Activated T-cell treated with anti-CD3 and anti-CD28 coated beads for 4 hours (primary cell): ENCODE measurements around the gene DBN1.
A peak's percentile ranks its signal among the peaks of the same experiment; 100 is the strongest.

ENCODE experiments used
- DNase-seq: peaks from one replicate; pipeline ENCODE4 v3.0.0-alpha.2; 2020

Gene DBN1

DNA sequence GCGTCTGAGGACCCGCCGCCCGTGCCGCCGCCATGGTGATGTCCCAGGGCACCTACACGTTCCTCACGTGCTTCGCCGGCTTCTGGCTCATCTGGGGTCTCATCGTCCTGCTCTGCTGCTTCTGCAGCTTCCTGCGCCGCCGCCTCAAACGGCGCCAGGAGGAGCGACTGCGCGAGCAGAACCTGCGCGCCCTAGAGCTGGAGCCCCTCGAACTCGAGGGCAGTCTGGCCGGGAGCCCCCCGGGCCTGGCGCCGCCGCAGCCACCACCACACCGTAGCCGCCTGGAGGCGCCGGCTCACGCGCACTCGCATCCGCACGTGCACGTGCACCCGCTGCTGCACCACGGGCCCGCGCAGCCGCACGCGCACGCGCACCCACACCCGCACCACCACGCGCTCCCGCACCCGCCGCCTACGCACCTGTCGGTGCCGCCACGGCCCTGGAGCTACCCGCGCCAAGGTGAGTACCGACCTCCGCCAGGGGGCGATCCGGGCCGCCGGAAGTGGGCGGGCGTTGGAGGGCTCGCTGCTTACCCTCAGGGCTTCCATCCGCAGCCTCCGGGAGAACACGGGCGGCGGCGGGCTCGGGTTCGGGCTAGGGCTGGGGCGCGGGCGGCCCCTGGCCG, 18.3 kb downstream of the DBN1 start:
- peak; percentile 90 for DNase-seq

DNA sequence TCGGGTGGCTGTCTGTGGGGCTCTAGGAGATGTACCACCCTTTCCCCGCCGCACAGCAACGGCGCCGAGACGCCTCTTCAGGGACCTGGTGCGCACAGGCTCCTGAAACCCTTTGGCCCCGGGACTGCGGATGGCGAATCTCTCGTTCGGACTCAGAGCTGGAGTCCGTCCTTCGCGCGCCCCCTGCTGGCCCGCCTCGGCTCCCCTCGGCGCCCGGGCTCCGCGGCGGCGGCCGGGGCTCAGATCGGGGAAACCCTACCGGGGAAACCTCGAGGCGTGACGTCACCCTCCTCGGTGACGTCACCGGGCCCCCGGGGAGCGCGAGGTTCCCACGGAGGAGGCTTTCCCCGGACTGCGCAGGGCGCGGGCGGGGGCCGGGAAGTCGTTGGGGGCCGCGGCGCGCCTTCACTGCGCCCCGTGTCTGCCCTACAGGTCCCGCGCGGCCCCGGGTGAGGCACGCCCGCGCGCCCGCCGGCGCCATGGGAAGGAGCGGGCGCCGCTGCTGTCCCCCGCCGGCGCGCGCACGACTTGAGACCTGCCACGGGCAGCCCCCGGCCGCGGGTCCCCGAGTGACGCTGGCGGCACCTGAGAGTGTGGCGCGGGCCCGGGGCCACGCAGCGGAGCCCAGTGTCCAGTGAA, 18.9 kb downstream of the DBN1 start:
- peak; percentile 95 for DNase-seq

GRCh38 chr5:177453852-177454396, 19.5 kb downstream of the DBN1 start:
- DNase-seq, result no peak

- DNase-seq, result no peak
Observed at GRCh38 chr5:177452688-177453638, 20.5 kb downstream of the DBN1 start.

DNA sequence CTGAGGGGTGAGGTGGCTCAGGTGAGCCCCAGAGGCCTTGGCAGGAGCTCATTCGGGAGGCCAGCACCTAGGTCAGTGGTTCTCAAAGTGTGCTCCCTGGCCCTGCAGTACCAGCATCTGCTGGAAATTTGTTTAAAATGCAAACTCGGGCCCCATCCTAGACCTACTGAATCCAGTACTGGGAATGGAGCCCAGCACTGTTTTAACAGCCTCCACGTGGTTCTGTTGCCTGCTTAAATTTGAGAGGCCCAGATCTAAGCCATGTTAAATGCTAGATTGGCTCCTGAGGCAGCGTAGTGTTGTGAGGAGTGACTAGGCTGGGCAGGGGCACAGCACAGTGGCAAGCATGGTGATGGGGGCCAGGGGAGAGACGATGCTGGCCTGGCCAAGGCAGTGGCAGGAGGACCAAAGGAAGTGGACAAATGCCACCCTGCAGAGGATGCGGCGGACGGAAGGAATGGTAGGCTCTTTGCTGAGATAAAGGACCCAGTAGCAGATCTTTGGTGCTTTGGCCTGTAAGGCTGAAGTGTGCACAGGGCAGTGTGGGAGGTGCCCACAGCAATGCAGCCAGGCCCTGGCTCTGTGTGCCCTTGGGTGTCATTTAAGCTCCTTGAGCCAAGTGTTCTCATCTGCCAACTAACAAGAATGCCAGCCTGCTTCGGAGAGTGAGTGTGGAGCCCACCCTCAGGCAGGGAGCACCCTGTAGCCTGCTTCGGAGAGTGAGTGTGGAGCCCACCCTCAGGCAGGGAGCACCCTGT, 22.6 kb downstream of the DBN1 start:
- DNase-seq, result no peak

DNA sequence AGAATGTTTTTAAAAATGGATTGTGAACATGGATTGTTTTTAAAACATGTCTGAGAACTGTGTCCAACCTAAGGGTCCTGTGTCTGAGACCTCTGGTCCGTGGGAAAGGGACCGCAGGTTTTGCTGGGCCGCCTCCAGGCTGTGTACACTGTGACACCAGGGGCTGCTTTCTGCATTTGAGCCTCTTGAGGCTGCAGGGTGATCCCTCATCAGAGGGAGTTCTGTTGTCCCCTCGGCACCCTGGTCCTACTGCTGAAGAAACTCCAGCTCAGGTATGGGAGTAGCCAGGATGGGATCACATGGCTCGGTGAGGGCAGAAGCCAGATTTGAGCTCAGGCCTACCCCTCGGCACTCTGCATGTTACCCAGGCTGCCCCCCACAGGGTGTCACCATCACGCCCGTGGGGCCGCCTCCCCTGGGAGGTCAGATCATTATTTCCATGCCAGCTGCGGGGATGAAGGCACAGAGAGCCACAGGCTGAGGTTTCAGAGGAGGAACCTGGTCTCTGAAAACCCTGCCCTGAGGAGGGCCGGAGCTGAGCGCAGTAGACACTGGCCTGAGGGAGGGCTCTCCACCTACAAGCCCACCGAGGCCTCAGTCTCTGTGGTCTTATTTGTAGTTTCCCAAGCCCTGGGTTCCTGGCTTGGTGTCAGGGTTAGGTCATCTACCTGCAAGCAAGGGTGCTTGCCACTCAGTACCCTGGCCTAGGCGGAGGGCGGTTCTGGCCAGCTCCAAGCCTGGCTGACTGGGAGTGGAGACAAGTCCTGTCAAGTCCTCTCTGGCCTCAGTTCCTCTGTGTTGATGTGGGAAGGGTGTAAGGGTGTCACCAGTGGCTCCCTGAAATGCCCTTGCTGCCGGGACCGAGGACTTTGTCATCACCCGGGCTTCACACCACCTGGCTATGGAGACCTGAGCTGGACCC, 24.0 kb downstream of the DBN1 start:
- no peak for DNase-seq

DNA sequence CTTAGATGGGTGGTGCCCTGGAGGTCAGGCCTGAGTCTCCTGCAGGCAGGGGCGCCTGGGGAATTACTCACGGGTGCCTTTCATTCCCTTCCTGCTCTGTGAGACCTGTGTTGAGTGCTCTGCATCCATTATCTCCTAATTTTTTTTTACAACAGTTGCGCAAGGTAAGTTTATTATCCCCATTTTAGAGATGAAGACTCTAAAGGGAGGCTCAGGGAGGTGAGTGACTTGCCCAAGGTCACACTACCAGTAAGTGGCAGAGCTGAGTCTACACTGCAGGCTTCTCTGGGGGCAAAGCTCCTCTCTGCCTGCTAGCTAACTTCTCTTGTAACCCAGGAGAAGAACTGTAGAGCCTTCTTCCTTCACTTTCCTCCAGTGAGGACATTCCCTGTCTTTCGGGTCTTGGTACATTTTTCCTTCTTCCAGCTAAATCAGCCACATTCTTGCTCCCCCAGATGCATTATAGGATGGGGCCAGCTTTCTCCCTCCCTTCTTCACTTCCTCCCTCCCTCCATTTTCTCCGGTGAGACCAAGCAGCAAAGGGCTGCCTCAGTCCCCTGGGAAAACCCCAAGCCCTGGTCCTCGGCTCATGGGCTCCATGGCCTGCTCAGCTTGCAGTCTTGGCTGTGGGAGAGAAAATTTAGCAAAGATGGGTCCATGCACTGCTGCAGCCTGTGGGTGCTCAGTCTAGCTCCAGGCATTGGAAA, 25.0 kb downstream of the DBN1 start:
- no peak for DNase-seq

- no peak for DNase-seq
Observed at GRCh38 chr5:177447611-177448243, 25.7 kb downstream of the DBN1 start.

DNA sequence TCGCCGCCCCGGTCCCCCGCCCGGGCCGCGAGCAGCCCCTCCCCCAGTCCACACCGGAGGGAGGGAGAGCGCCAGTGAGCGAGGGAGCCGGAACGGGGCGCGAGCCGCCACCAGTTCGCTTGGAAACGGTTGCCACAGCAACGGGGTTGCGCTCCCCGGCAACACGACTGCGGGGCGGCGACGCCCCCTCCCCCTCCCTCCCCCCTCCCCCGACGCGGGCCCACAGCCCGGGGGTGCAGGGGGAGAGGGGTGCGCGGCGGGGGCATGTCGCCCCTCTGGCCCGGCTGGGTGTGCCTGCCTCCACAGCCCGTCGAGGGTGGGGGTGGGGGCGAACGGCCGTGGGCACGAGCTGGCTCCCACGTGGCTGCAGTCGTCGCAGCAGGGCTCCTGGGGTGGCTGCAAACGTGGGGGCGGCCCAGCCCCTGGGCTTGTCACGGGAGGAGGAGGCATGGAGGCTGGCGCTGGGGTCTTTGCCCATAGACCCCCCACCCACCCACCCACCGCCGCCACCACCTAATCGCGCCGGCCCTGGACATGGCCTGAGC, 26.3 kb downstream of the DBN1 start:
- no peak for DNase-seq

DNA sequence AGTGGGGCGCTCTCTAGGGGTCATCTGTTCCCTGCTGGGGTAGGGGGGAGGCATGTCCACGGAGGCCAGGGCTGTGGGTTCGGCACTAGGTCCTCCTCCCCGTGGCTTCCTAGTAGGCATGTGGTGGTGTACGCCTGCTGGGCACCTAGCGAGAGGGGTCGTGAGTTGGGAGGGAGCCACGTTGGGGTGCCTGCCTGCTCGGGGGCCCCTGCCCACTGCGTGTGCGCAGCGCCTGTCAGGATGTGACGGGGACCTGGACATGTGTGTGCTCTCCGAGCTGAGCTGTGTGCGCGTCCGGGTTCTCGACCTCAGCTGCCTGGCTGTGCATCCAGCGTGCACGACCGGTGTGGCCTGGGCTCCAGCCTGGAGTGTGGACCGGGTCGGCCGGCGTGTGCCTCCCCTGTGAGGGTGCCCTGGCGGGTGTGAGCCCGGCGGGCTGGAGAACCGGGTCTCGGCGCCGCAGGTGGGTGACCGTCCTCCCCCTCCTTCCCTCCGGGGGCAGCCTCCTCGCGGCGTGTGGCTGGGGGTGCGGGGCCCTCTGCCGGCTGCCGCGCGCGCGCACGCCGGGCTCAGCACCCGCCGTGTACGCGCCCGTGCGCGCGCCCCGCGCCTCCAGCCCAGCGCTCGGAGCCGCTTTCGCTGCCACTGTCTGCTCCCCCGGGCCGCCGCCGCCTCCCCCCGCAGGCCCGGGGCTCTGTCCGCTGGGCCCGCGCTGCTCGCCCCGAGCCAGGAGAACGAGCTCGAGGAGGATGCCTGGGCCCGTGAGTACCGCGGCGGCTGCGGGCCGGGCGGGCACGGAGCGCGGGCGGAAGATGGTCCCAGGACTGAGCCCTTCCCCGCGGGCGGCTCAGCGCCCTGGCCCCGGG, 27.0 kb downstream of the DBN1 start, which contains the start of gene PRR7:
Gene PRR7 (plus strand): TSS at position 615 of the 866 bp plus-strand sequence. CDS start 8,254 bp downstream, outside the sequence.
- peak; percentile 57 for DNase-seq

- no peak for DNase-seq
Observed at GRCh38 chr5:177445917-177446199, 27.6 kb downstream of the DBN1 start.

- no peak for DNase-seq
Observed at GRCh38 chr5:177445052-177445916, 28.1 kb downstream of the DBN1 start.

DNA sequence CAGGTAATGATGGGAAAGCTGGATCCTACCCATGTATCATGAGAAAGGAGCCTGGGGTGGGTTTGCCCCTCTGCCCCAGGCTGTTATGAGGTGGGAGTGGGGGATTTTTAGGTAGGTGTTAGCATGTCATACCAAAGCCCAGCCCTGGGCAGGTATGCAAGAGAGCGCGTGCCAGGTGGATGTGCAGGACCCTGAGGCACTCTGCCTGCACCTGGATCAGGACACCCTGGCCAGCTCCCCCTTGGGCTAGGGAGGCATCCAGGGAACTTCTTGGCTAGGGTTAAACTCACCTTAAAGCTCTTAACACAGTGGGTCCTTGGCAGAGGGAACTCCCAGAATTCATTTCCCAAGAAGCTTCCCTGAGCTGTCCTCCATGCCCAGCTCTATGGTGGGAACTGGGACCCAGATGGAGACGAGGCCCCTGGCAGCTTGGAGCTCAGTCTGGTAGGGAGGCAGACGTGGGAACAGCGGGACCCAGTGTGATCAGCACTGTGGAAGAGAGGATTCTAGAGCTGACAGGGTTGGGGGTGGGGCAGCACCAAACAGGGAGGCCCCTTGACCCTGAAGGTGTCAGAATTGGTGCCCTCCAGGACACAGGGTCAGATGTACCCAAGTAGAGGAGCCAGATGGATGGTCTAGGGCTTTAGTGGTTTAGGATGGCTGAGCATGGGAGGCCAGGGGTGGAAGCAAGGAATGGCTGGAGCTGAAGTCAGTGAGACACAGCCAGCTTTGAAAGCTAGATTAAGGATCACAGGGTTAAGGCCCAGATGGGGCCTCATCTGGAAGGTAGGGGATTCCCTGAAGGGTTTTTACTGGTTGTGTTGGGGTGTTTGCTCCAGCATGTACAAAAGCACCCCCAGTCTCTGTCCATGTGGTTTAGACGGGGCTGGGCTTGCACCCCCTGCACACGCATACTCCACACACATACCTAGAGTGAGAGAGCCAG, 29.1 kb downstream of the DBN1 start:
- no peak for DNase-seq

DNA sequence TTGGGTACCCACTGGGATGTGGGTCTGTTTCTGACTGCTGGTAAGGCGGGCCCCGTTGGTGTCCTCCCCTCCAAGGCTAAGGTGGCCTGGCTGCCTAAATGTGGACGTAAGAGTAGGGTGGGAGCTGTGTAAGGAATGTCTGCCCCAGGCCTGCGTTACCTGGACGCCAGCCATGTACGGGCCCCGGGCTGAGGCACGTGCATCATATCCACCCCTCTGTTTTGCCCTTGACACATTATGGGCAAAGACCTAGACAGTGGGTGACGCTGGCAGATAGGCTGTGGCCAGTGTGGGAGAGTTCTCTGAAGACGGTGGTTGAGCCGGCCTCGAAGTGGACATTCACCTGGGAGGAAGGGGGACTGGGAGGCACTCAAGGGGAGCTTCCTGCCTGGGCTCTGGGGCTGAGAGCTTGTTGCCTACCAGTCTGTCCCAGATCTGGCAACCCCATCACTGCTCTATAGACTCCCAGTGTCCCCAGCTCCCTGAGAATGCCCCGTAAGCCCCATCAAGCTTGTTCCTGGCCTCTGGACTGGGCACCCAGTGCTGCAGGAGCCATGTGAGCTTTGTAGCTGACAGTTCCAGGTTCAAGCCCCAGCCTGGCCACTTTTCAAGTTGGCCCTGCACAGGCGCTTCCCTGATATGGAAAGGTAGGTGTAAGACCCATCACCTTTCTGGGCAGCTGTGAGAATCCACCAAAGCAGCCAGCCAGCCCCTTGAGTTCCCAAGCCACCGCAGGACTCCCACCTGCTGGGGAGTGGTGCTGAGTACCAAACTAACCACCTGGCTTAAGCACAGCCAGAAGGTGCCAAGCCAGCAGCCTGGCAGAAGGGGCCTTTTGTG, 30.1 kb downstream of the DBN1 start:
- DNase-seq, result no peak

- no peak for DNase-seq
Observed at GRCh38 chr5:177442066-177442826, 31.2 kb downstream of the DBN1 start.
